ENCODE measurements around the gene CDK6.

DNA sequence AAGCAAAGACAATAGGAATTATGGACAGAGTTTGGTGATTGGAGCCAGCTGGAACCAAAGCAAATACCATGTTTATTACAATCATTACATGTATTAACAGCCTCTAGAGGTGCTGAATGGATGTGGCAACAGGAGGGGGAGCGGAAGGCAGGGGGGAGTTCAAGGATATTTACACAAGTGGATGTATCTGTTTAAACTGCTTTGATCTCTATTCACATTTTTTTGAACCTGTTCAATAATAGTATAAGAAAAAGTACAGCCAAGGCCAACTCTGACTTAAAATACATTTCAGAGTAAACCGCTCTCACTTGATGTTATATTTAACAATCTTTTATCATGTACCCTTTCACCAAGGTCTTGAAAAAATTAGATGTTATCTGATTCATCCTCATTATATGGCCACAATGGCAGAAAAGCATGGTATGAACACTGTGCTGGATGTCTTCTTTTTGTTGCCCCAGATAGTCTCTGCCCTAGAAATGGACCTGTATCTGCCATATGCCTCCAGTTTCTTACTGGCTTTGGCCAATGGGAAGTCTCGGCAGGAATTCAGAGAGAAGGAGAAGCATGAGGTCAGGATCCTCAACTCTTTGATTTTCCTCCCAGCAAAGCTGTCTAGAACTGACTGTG, 158.0 kb downstream of the CDK6 start:
- TF ChIP-seq, protein P1, sequence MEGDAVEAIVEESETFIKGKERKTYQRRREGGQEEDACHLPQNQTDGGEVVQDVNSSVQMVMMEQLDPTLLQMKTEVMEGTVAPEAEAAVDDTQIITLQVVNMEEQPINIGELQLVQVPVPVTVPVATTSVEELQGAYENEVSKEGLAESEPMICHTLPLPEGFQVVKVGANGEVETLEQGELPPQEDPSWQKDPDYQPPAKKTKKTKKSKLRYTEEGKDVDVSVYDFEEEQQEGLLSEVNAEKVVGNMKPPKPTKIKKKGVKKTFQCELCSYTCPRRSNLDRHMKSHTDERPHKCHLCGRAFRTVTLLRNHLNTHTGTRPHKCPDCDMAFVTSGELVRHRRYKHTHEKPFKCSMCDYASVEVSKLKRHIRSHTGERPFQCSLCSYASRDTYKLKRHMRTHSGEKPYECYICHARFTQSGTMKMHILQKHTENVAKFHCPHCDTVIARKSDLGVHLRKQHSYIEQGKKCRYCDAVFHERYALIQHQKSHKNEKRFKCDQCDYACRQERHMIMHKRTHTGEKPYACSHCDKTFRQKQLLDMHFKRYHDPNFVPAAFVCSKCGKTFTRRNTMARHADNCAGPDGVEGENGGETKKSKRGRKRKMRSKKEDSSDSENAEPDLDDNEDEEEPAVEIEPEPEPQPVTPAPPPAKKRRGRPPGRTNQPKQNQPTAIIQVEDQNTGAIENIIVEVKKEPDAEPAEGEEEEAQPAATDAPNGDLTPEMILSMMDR (IDR thresholded peaks at IDR 0.05 in 2 of 3, conservative IDR thresholded peaks at IDR 0.05 in 1 of 3; ENCODE audit: control insufficient read depth in 2 of 3, extremely low read depth in 1 of 3, insufficient read depth in 1 of 3, low read depth in 3 of 3, low read length in 3 of 3), result no peak
- TF ChIP-seq POLR2A (IDR thresholded peaks at IDR 0.05; ENCODE audit: low read depth, low read length) (no peak), EZH2 (IDR thresholded peaks at IDR 0.05; ENCODE audit: borderline replicate concordance, control insufficient read depth, low read depth, low read length) (no peak), SP1 (IDR thresholded peaks at IDR 0.05; ENCODE audit: low read depth, low read length) (no peak)

Measured in GM12878 (cell line).